ENCODE measurements around the gene TRIM33.
"Not testable (repeated sequence)": the region's sequence is repeated elsewhere in the genome, so short reads cannot be mapped to it uniquely, and the experiment has no call there.

Gene TRIM33

GRCh38 chr1:114390960-114391359 is 120.0 kb downstream of the TRIM33 start:
- DNase-seq: no peak

GRCh38 chr1:114390361-114390760 is 120.6 kb downstream of the TRIM33 start:
- no peak for DNase-seq

DNA sequence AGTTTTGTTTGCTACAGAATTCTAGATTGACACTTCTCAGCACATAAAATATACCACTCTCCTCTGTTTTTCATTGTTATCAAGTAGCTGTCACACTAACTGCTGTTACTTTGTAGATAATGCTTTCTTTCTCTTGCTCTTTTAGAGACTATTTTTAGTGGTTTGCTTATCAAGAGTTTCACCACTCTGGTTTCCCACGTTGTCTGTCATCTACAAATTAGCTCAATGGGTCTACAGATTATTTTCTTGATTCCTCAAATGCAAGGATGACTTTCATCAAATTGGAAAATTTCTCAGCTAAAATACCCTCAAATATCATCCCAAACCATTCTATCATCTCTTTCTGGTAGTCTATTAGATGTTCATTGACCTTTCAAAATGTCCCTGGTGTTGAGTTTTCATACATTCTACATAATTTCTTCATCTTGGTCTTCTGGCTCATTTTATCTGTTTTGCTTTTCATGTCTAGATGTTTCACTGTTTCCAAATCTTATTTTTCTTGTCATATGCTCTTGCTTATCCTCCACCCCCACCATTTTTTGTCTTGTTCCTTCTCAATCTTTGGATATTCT is 122.5 kb downstream of the TRIM33 start:
- no peak for DNase-seq

- DNase-seq: not testable (repeated sequence)
These were observed 123.4 kb downstream of the TRIM33 start for GRCh38 chr1:114387585-114387984.

DNA sequence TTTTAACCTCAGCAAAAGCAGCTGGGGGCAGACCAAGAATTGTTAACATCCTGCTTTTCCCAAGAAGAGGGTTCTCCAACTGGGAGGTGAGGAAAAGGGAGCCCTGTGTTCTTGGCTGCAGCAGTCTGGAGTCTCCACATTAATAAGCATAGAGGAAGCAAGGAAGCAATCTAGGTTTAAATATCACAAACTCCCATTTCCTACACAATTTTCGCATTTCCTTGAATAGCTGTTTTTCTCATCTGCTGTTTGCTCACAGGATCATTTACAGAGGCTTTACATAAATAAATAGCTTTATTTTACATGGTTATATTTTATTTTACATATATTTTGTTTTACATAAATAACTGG is 124.0 kb downstream of the TRIM33 start:
- no peak for DNase-seq

GRCh38 chr1:114386129-114387009 is 124.6 kb downstream of the TRIM33 start:
- no peak for DNase-seq

DNA sequence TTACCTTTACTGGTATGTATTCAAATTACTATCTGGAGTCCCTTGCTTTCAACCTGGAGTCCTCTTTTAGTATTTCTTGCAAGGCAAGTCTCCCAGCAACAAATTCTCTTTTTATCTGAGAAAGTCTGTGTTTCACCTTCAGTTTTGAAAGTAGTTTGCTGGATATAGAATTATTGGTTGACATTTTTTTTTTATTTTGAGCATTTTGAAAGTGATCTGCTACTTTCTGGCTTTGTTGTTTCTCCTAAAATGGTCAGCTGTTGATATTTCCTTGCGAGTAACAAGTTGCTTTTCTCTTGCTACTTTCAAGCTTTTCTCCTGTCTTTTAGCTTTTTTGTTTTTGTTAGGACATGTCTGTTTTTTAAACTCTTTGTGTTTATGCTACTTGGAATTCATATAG is 126.1 kb downstream of the TRIM33 start:
- DNase-seq: no peak

GRCh38 chr1:114379987-114380386 is 131.0 kb downstream of the TRIM33 start:
- no peak for DNase-seq

GRCh38 chr1:114379358-114379757 is 131.6 kb downstream of the TRIM33 start:
- DNase-seq: no peak

DNA sequence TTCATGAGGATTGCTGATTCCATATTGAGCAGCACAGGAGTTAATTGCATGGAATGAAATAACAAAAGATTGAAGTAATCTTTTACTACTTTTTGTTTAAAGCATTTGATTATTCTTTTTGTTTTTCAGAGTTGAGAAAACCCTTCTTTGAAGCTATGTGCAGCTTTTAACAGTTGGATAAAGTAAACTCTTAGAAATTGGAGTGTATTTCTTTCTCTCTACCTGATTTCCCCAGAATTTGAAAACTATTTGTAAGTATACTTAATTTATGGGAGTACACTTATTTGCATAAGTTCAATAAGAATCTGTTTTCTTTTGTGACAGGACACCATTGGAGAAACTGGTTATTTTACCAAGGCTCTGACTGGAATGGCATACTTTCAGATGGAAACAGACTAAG is 133.6 kb downstream of the TRIM33 start:
- DNase-seq: no peak

DNA sequence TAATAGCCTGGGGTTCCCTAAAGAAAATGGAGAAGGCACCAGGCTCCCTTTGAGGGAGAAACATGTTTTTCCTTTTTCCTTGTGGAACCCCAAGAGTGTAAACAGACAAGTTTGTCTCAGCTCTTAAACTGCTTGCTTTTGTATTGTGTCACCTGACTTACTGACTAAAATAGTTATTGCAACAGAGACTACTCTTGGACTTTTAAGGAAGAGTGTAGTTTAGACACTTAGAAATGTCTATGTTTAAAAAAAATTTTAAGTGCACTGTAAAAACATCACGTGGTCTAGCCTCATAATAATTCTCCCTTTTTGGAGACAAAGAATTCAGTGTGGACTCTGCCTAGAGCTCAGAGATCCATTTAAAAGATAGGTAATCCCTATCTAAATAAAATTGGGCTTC is 141.1 kb downstream of the TRIM33 start:
- DNase-seq: no peak

GRCh38 chr1:114369266-114369919 is 141.6 kb downstream of the TRIM33 start:
- not testable (repeated sequence) for DNase-seq

DNA sequence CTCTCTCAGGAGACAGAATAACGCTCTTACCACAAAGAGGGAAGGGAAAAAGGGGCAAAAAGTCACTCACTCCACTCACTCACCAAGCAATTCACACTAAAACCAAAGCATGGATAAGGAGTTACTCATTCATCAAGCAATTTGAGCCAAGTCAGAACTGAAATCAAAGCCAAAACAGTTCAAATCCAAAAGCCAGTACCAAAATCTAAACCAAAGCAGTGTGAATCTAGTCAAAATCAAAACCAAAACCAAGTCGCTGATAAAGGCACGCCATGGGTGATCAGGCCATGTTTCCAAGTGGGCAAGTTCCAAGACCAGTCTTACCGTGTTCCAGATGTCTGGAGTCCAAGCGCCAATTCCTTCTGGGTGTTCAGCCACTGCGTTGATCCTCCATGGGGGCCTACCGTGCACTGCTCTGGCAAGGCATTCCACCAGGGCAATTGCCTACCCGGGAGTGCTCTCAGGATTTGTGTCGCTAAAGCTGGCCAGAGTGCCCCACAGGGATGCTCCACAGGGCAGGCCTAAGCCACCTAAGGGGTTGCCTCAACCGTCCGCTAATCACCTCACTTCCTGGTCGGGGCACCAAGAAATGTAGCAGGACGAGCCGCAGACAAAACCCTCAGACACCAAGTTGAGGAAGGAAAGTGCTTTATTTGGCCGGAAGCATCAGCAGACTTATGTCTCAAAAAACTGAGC is 142.3 kb downstream of the TRIM33 start:
- DNase-seq: no peak

DNA sequence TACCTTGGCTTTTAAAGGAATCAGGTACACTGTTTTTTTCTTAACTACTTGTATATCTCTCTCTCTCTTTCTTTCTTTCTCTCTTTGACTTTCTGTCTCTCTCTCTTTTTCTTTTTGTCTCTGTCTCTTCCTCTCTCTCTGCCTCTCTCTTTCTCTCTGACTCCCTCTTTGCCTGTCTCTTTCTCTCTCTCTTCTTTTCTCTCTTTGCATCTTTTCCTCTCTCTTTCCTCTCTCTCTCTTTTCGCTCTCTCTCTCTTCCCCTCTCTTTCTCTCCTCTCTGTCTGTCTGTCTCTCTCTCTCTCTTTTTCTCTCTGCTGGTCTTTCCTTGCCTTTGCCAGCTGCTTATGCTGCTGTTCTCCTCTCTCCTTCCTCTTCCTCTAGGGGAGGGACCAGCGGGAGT is 143.2 kb downstream of the TRIM33 start:
- no peak for DNase-seq

- not testable (repeated sequence) for DNase-seq
These were observed 147.8 kb downstream of the TRIM33 start for GRCh38 chr1:114363230-114363629.

- DNase-seq: no peak
These were observed 151.2 kb downstream of the TRIM33 start for GRCh38 chr1:114359791-114360190.

DNA sequence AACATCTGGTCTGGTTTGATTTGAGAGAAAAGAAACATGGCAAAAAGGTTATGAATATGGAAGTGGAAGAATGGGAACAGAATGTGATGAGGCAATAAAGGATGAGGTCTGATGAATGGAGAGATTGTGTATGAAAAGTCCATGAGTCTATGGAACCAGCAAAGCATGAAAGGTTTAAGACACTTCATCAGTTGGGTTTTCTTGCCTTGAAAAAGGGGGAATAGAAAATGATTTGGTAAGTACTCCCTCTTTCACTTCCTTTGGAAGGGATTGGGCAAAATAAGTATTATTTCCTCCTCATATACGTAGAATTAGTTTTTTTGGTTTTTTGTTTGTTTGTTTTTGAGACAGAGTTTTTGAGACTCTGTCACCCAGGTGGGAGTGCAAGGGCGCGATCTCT is 155.8 kb downstream of the TRIM33 start:
- DNase-seq: no peak

- DNase-seq: peak; percentile 44
These were observed 157.7 kb downstream of the TRIM33 start for GRCh38 chr1:114353262-114353661.

DNA sequence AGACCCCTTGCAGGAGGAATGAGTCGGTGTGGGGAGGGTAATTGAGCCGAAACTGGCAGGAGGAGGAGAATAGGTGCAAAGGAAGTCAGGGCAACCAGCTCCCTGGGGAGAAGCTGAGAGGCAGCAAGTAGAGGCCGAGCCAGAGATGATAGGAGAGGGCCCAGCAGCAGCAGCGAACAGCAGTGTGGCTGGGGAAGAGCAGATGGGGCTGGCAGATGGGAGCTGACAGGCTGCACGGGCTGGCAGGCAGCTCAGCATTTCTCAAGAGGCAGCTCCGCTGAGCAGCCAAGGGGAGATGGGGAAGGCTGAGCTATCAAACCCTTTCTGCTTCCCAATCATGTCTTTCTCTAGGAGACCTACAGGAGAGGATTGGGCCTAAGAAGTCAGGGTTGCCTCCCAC is 158.2 kb downstream of the TRIM33 start:
- DNase-seq: peak; percentile 62

DNA sequence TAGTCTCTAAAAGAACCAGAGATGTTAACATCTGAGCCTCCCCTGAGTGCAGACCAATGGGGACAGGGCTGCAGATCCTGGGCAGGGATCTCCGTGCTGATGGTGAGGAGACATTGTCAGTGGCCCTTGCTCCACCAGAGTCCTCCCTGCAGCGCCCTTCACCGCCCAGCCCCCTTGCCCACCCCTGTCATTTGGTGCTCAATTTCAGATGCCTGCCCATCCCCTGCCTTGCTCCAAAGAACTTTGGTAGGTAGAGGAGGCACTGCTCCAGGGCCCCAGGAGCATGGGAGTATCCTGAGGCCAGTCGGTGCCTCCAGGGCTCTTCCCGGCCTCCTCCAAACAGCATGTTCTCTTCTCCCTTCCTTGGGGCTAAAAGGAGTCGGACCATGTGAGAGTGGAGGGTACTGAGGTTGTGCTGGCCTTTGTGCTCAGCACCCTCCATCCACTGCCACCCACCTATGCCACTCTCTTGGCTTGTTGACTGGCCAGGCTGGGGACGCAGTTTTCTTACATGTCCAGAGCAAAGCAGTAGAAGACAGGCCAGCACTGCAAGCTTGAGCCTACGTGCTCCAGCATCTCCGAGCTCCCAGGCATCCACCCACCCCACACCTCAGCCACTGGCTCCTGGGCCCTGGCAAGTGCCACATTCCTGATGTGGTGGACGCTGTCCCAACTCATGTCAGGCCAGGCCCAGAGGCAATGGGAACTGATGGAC is 160.1 kb downstream of the TRIM33 start:
- DNase-seq: no peak

DNA sequence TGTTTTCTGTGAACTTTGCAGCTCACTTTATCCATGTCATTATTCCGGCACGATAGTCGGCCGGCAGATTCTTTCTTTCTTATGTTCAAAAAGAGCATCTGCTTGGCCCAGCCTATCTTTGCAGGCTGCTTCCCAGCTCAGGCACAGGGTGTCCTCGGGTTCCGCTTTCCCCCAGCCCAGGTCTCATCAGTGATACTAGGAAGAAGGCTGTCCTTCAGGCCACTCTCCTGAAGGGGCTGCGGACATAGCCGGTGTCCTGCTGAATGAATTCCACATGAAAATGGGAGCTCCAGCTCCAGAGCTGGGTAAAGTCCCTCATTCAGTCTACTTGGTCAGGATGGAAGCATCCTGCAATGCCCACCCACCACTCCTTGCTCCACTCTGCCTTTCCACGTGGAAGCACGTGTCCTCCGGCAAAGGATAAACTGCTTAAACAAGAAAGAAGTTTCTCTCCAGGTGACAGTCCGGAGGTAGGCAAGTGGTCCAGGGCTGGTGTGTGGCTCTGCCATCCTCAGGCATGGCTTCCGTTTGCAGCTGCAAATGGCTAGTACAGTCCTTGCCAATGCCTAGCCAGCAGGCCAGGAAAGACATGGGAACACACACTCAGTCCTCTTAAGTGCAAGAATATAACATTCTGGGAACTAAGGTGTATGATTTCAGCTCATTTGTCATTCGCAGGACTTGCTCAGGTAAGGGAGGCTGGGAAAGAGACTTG is 161.0 kb downstream of the TRIM33 start:
- DNase-seq: no peak
